CD4-positive, alpha-beta T cell treated with Interleukin-4 for 4 hours (primary cell): ENCODE measurements around the gene NRAS.
A peak's percentile ranks its signal among the peaks of the same experiment; 100 is the strongest.

Source experiments
- DNase-seq: peaks from one replicate; pipeline ENCODE4 v3.0.0-alpha.2; 2020

The NRAS gene

GRCh38 chr1:114671011-114671938 is 45.3 kb downstream of the NRAS start:
- DNase-seq: peak; percentile 32

DNA sequence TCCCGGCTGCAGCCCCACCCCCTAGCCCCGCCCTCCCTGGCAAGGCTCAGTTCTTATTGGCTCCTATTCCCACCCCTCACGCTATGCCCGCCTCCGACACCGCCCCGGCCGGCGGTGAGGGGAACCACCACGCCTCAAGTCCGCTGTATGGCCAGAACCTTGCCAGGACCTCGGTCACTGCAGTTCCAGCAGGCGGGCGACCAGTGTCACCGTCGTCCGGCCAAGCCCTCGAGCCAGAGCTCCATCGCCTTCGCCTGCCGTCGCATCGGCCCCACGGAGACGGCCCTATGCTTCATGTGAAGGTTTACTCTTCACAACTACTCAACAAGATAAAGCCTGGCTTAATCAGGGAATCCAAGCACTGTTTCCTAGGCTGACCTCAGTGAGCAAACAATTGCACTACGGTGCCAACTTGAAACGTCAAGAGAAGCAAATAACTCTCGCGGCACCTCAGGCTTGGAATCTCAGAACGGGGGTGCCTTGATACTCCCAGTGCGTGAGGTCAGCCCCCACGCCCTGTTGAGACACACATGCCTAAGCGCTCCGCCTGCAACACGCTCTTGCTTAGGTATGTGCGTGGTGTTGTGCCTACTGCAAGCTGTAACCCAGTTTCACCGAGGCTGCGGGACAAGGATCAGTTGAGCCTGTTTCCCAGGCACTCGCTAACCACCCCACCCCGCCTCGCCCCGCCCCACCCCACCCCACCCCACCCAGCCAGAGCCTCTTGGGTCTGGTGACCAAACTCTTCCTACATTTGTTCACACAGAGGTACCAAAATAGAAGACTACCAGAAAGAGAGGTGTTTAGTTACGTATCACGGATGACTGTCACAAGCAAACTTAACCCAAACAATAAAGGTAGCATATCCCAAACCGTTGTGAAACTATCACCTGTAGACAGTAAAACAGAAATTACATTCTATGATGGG is 46.2 kb downstream of the NRAS start:
- peak; percentile 78 for DNase-seq

GRCh38 chr1:114669562-114670082 is 46.9 kb downstream of the NRAS start, which contains the start of gene DENND2C:
DENND2C (minus strand) TSS chr1:114670049; CDS start chr1:114625984, 44,065 bp downstream.
- no peak for DNase-seq

GRCh38 chr1:114668784-114669561 is 47.6 kb downstream of the NRAS start:
- no peak for DNase-seq

GRCh38 chr1:114668373-114668772 is 48.2 kb downstream of the NRAS start:
- DNase-seq: no peak

DNA sequence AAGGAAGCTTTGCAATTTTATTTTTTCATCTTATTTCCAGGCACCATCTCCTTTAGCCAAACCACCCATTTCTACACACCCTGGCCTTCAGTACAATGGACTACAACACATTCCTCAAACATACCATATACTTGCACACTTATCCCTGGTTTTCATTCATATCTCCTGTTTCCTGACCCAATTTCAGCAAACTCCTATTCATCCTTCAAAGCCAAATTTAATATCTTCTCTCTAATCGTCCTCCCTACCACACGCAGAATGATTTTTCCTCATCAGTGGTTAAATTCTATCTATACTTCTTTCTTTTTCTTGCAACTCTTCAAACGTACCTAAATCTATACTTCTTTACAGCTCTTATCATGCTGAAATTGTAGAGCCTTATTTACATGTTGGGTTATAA is 49.6 kb downstream of the NRAS start:
- DNase-seq: no peak

DNA sequence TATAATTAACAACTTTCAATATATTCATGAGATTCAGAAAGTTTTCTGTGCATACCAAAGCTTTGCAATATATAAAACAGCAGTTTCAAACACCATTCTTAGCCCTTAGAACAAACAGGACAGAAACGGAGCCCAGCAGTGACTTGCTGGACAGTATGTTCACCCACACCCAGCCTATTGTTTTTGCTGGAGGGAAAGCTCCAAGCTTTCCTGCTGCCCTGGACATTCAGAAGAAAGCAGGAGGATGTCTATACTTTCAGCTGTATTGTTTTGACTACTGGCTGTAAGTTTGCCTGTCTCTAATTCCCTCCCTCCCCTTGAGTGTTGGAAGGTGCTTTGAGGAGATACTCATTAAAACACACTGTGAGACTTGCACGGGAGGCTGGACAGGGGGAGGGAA is 56.3 kb downstream of the NRAS start:
- no peak for DNase-seq
